Measurements from ENCODE around the gene ELMOD3. TPM values are rescaled to one million over a fixed set of nuclear protein-coding genes. Genes with fewer than 3 reads are reported as not detected.

ELMOD3 gene

Small RNAs within 50 kb of the gene (small RNA-seq; reads per million reads assigned to genes)
- gene AC062037.1 (not detected), gene AC062037.2 (not detected), gene RF00019 (not detected), gene RN7SL113P (not detected)

All from skeletal muscle satellite cell (primary cell).